ENCODE measurements around the gene PDS5A.
"Not testable (repeated sequence)": the region's sequence is repeated elsewhere in the genome, so short reads cannot be mapped to it uniquely, and the experiment has no call there.

Gene PDS5A, protein sequence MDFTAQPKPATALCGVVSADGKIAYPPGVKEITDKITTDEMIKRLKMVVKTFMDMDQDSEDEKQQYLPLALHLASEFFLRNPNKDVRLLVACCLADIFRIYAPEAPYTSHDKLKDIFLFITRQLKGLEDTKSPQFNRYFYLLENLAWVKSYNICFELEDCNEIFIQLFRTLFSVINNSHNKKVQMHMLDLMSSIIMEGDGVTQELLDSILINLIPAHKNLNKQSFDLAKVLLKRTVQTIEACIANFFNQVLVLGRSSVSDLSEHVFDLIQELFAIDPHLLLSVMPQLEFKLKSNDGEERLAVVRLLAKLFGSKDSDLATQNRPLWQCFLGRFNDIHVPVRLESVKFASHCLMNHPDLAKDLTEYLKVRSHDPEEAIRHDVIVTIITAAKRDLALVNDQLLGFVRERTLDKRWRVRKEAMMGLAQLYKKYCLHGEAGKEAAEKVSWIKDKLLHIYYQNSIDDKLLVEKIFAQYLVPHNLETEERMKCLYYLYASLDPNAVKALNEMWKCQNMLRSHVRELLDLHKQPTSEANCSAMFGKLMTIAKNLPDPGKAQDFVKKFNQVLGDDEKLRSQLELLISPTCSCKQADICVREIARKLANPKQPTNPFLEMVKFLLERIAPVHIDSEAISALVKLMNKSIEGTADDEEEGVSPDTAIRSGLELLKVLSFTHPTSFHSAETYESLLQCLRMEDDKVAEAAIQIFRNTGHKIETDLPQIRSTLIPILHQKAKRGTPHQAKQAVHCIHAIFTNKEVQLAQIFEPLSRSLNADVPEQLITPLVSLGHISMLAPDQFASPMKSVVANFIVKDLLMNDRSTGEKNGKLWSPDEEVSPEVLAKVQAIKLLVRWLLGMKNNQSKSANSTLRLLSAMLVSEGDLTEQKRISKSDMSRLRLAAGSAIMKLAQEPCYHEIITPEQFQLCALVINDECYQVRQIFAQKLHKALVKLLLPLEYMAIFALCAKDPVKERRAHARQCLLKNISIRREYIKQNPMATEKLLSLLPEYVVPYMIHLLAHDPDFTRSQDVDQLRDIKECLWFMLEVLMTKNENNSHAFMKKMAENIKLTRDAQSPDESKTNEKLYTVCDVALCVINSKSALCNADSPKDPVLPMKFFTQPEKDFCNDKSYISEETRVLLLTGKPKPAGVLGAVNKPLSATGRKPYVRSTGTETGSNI (N-terminal part only)

DNA sequence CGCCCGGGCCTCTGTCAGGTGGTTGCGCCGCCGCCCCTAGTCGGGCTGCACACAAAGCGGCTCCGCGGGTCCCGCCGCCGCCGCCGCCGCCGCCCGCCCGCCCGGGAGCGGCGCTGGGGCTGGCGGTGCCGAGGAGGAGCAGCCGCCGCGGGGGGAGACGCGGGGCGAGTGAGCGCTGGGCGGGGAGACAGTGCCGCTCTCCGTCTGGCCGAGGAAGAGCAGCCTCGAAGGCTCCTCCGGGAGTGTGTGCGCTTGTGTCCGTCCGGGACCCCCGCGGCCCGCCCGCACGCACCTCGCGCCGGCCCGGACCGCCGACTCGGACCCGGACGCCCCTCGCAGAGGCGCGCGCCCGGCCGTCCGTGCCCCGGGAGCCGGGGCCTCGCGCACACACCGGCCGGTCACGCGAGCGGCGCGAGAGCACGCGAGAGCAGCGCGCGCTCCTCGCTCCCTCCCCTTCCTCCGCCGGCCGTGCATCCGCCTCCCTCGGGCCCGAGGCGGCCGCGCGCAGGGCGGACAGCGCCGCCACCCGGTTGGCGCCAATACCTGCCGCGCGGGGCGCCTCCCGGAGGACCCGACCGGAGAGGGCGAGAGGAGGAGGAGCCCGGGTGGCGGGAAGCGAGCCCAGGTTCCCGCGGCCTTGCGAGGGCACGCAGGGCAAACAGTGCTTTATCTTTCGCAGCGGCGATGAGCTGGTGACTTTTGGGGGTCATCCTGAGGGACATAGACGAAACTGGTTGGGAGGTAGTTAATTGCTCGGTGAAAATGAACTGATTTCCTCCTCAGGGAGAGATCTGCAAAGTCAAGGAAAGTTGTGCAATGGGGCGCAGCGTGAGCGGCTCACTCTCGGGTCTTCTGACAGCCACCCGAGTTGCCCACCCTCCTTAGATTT, at the start of gene PDS5A:
TSS of gene PDS5A (minus strand) at position 423 of the 889 bp plus-strand sequence. CDS start 1,334 bp downstream, outside the sequence.
- peak; percentile 97 for DNase-seq (ENCODE audit: low spot score)

DNA sequence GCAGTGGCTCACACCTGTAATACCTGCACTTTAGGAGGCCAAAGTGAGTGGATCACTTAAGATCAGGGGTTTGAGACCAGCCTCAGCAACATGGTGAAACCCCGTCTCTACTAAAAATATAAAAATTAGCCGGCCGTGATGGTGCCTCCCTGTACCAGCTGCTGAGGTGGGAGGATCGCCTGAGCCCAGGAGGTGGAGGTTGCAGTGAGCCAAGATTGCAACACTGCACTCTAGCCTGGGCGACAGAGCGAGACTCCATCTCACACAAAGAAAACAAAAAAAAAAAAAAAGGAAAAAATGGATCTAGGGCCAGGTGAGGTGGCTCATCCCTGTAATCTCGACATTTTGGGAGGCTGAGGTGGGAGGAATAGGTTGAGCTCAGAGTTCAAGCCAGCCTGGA, 46.3 kb upstream of the PDS5A start:
- DNase-seq (ENCODE audit: low spot score): not testable (repeated sequence)

DNA sequence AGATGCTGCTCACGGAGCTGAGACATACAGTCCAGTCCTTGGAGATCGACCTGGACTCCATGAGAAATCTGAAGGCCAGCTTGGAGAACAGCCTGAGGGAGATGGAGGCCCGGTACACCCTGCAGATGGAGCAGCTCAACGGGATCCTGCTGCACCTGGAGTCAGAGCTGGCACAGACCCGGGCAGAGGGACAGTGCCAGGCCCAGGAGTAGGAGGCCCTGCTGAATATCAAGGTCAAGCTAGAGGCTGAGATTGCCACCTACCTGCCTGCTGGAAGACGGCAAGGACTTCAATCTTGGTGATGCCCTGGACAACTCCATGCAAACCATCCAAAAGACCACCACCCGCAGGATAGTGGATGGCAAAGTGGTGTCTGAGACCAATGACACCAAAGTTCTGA, 43.4 kb upstream of the PDS5A start:
- DNase-seq (ENCODE audit: low spot score): not testable (repeated sequence)

DNA sequence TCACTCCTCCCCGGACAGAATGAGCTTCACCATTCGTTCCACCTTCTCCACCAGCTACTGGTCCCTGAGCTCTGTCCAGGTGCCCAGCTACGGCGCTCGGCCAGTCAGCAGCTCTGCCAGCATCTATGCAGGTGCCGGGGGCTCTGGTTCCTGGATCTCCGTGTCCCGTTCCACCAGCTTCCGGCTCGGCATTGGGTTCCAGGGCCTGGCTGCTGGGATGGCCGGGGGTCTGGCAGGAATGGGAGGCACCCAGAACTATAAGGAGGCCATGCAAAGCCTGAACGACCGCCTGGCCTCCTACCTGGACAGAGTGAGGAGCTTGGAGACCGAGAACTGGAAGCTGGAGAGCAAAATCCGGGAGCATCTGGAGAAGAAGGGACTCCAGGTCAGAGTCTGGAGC, 42.5 kb upstream of the PDS5A start:
- no peak for DNase-seq (ENCODE audit: low spot score)

DNA sequence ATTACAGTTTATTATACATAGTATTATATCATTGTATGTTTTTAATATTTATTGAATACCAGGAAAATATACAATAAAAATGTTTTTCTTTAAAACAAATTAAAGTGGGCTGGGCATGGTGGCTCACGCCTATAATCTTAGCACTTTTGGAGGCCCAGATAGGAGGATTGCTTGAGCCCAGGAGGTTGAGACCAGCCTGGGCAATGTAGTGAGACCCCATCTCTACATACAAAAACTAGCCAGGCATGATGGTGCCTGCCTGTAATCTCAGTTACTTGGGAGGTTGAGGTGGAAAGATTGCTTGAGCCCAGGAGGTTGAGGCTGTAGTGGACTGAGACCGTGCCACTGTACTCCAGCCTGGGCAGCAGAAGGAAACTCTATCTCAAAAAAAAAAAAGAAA, 38.3 kb upstream of the PDS5A start:
- no peak for DNase-seq (ENCODE audit: low spot score)

DNA sequence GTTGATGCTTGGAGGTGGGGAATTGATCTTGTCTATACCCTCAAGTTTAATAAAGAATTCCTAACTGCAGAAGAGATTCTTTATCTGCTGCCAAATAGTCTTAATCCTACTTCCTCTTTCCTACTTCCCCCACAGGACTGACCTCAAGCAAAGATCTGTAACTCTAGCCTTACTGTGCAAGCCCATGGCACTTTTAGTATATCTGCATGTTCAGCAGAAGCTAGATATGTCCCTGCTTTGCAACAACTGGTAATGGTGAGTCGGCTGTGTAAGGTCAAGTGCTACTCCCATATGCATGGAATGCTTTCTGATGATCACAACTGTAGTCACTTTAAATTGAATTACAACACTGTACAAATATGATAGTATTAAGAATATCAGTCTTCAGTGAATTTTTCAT, 26.3 kb upstream of the PDS5A start:
- DNase-seq (ENCODE audit: low spot score): peak; percentile 7

DNA sequence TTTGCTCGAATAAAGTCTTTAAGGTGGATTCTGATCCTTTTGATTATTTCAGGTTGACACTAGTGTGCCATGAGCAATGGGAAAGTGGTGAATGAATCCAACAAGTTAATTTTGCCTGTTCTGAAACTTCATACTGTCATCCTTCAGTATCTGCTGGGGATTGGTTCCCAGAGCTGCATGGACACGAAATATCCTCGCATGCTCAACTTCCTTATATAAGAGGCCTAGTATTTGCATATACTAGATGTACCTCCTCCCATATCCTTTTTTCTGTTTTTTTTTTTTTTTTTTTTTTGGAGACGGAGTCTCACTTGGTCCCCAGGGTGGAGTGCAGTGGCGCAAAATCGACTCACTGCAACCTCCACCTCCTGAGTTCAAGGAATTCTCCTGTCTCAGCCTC, 23.0 kb upstream of the PDS5A start:
- no peak for DNase-seq (ENCODE audit: low spot score)

DNA sequence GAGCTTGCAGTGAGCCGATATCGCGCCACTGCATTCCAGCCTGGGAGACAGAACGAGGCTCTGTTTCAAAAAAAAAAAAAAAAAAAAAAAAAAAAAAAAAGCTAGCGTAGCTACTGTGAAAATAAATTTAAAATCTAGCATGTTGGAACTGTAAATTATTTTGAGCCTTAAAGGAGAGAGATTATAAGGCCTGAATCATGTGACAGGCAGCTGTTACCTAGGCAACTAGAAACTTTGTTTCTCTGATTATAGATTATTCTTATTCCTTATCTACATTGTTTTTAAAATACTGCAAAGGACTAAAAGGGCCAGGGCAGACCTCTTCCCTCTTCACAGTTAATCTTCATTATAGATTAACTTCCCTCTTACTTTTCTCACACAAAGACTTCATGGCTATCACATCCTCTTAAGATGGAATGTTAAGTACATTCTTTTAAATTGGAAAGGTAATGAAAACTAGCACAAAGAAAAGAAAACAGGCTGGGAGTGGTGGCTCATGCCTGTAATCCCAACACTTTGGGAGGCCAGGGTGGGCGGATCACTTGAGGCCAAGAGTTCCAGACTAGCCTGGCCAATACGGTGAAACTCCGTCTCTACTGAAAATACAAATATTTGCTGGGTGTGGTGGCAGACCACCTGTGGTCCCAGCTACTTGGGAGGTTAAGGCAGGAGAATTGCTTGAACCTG, 21.1 kb upstream of the PDS5A start:
- DNase-seq (ENCODE audit: low spot score): no peak

DNA sequence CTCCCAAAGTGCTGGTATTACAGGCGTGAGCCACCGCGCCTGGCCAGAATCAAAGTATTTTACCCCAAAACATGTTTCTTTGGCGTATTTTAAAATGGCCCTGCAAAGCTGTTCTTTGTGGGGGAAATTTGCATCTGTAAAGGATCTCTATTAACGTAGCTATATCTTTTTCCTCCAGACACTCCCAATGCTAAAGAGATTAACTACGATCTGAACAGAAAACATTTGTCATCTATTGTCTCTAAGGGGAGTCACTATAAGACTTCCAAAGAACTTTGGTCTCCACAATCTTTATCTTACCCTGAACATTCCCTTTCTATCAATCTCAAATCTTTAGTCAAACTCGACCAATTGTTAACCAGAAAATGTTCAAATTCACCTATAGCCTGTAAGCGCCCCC, 19.1 kb upstream of the PDS5A start:
- DNase-seq (ENCODE audit: low spot score): no peak

DNA sequence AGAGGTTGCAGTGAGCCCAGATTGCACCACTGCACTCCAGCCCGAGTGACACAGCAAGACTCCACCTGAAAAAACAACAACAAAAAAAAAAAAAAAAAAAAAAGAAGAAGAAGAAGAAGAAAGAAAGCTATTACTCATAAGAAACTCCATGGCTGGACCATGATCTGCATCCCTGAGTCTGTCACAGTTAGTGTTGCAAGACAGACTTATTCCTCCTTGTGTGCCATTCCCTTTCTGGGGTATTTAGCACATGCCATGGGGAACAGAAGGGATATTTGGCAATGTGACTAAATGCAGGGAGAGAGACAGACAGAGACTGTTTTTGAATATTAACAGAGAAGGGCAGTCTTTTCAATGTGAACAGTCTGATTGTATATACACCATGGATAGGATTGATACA, 16.7 kb upstream of the PDS5A start:
- DNase-seq (ENCODE audit: low spot score): no peak

DNA sequence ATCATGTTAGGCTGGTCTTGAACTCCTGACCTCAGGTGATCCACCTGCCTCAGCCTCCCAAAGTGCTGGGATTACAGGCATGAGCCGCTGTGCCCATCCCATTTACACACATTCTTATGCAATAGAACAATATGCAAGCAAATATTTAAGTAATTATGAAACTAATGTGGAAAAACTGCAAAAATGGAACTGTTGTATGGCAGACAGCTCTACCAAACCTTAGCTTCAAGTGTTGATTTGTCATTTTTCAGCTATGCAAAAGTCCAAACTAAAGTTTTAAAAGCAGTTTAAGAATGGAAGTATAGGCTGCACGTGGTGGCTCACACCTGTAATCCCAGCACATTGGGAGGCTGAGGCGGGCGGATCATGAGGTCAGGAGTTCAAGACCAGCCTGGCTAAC, 11.7 kb upstream of the PDS5A start:
- not testable (repeated sequence) for DNase-seq (ENCODE audit: low spot score)

DNA sequence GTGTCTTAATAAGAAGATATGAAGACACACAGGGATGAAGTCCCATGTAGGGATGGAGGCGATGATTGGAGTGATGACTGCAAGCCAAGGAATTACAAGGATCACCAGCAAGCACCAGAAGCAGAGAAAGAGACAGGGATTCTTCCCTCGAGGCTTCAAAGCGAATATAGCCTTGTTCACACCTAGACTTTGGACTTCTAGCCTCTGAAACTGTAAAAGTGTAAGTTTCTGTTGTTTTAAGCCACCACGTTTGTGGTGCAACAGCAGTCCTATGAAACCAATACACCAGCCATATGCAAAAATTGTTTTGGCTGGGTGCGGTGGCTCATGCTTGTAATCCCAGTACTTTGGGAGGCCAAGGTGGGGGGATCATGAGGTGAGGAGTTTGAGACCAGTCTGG, 9.8 kb upstream of the PDS5A start:
- no peak for DNase-seq (ENCODE audit: low spot score)

DNA sequence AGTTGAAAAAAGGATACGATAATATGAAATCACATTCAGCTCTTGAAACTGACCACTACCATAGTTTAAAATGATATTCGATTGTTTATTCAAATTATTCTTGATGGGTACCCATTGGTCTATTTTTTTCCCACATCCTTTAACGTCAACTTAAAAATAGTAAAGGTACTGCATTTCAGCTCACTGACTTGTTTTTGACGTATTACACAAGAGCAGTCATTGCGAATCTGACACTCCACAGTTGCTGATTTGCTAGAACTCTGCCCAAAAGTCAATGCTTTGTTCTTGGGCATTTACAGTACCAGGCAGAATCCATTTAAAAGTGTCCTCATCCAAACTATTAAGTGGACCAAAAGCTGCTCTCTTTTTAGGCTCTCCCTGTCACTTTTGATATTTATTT, 1.2 kb upstream of the PDS5A start:
- no peak for DNase-seq (ENCODE audit: low spot score)

DNA sequence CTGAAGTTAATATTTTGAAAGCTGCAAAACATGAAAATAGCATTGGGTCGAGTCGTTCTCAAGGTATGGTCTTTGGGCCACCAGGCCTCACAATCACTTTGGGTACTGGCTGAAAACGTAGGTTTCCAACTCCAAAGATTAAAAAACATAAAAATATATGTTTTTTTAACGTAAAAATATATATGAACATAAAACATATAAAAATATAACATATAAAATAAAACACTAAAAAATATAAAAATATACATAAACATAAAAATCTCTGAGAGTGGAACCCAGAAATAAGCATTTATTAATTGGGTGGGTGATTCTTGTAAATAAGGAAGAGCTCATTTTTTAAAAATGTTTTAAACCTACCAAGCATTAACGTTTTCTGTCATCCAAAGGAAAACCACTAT, 666 bp upstream of the PDS5A start:
- no peak for DNase-seq (ENCODE audit: low spot score)

DNA sequence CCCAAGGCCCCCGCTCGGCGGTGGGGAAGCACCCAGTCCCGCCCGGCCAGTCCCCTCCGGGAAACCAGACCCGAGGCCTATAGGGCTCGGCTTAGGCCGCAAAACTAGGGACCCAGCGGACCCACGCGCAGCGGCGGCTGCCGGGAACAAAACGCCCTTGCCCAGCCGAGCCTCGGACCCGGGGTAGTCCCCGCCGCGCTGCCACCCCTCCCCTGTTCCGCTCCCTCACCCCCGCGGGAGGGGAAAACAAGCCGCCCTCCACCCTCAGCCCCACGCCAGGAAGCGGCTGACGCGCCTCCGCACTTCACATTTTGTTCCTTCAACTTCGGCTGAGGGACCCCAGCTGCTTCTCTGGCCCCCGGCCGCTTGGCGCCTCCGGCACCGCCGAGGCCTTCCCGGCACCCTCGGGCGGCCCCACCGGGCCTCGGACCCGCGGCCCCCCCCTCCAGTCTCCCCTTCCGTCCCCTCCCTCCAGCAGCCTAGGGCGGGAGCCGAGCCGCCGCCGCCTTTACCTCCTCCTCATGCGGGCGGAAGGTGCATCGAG, 694 bp downstream of the PDS5A start:
- DNase-seq (ENCODE audit: low spot score): peak; percentile 8

DNA sequence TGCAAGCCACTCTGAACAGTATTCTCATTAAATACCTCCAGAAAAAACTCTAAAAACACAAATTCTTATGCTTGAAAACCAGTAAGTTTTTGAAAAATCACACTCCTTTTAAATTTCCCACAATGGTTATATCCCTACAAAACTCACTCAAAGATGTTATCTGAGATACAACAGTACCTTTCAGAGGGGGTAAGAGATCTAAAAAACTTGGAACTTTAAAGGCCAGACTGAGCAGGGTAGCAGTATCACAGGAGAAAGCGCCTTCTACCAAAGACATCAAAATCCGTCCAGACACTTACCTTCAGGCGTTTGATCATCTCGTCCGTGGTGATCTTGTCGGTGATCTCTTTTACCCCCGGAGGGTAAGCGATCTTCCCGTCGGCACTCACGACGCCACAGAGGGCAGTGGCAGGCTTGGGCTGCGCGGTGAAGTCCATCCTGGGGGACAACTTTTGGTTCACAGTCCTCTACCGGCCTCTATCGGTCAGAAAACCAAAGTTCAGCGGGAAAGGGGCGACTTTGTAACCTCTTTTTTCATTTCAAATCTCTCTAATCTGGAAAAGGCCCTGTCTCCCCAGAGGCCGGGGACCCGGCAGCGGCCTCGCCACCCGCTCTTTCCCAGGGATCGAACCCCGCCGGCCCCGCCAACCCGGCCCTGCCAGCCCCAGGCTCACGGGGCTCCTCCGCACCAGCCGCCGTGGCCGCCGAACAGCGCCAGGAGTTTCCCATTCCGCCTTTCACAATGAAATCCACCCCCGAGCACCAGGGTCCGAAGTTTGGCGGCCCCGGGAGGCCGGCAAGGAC, 1.4 kb downstream of the PDS5A start:
- peak; percentile 82 for DNase-seq (ENCODE audit: low spot score)

DNA sequence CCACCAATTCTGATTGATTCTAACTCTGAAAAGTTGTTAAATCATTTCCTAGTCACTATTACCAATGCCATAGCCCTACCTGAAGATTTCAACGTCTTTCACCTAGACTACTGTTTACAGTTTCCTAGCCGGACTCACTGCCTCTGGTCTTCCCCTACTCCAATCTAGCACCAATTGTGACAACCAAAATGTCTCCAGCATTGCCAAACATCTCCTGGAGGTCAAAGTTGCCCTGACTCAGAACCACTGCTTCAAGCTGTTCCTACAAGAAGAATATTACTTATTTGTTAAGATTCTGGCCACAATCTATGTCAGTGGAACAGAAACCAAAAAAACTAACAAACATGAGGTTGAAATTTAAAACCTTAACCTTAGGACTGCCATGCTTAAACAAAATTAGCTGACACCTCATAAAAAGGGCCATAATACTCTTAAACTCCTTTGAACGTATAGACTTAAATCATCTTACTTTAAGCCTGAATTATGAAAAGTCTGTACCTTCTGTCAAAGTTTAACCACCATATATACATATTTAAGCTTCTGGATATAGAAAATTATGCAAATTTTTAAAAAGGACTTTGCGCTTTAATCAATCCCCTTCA, 2.1 kb downstream of the PDS5A start:
- DNase-seq (ENCODE audit: low spot score): no peak

DNA sequence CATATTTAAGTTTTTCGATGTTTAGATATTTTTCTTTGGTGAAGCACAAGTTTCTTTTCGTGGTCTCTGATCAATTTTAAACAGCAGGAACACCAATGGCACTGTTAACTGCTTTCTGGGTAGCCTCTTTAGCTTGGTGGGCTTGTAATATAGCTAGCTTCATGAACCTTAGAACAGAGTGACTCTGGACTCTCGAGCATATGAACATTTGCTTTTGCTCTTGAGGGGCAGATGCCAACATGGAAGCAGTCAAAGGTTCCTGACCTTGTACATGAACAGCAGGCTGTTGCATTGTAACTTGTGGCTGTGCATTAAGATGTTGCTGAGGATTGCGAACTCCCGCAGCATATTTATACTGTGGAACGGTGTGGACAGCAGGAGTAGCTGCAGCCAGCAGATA, 4.7 kb downstream of the PDS5A start:
- not testable (repeated sequence) for DNase-seq (ENCODE audit: low spot score)

Data from AG08395 (cell line).